HEK293T (cell line): ENCODE measurements around the gene TMEM232.

Experiments used
- CTCF ChIA-PET: fragments of 350-600 bp; formaldehyde crosslinking; extraction: SDS; loops from one replicate; lab custom pipeline; 2021; ENCODE audit warnings: antibody characterized with exemption, inconsistent platforms; lab: Yijun Ruan, JAX
- POLR2A ChIA-PET: fragments of 350-600 bp; formaldehyde crosslinking; extraction: SDS; loops from one replicate; lab custom pipeline; 2020; ENCODE audit warnings: antibody characterized with exemption, inconsistent platforms; lab: Yijun Ruan, JAX
- DNase-seq: peaks from one replicate; pipeline ENCODE4 v3.0.0; 2012; ENCODE audit warnings: mixed read lengths; ENCODE audit errors: extremely low spot score
- ARNT ChIP-seq: fragments of 450-650 bp; IDR thresholded peaks from 2 replicates; pipeline ENCODE4 v1.6.1; 2017; ENCODE audit warnings: mild to moderate bottlenecking
- BHLHE40 ChIP-seq: fragments of 450-650 bp; IDR thresholded peaks from 2 replicates; pipeline ENCODE4 v1.6.1; 2016; ENCODE audit warnings: mild to moderate bottlenecking, moderate library complexity, borderline replicate concordance
- CTBP1 ChIP-seq: fragments of 450-650 bp; IDR thresholded peaks from 2 replicates; pipeline ENCODE4 v1.6.1; 2016; ENCODE audit warnings: borderline replicate concordance
- ELF4 ChIP-seq: fragments of 450-650 bp; IDR thresholded peaks from 2 replicates; pipeline ENCODE4 v1.6.1; 2017; ENCODE audit warnings: antibody characterized with exemption
- FOXA1 ChIP-seq: fragments of 450-650 bp; IDR thresholded peaks from 2 replicates; pipeline ENCODE4 v1.6.1; 2016; ENCODE audit warnings: mild to moderate bottlenecking
- FOXK2 ChIP-seq: fragments of 450-650 bp; IDR thresholded peaks from 2 replicates; pipeline ENCODE4 v1.6.1; 2016; ENCODE audit warnings: mild to moderate bottlenecking
- FOXM1 ChIP-seq: fragments of 450-650 bp; IDR thresholded peaks from 2 replicates; pipeline ENCODE4 v1.6.1; 2017; ENCODE audit warnings: mild to moderate bottlenecking, borderline replicate concordance
- HDGF ChIP-seq: fragments of 450-650 bp; IDR thresholded peaks from 2 replicates; pipeline ENCODE4 v1.6.1; 2017; ENCODE audit warnings: antibody characterized with exemption, borderline replicate concordance
- L3MBTL2 ChIP-seq: fragments of 450-650 bp; conservative IDR thresholded peaks from 2 replicates; pipeline ENCODE4 v1.6.1; 2016; ENCODE audit warnings: mild to moderate bottlenecking
- LEF1 ChIP-seq: fragments of 450-650 bp; IDR thresholded peaks from 2 replicates; pipeline ENCODE4 v1.6.1; 2017; ENCODE audit warnings: mild to moderate bottlenecking, borderline replicate concordance
- NFRKB ChIP-seq: fragments of 450-650 bp; IDR thresholded peaks from 2 replicates; pipeline ENCODE4 v1.6.1; 2016; ENCODE audit warnings: mild to moderate bottlenecking, moderate library complexity
- SP1 ChIP-seq: fragments of 450-650 bp; IDR thresholded peaks from 2 replicates; pipeline ENCODE4 v1.6.1; 2017
- SUZ12 ChIP-seq: fragments of 450-650 bp; IDR thresholded peaks from 2 replicates; pipeline ENCODE4 v1.6.1; 2016; ENCODE audit warnings: mild to moderate bottlenecking
- TARDBP ChIP-seq: fragments of 450-650 bp; IDR thresholded peaks from 2 replicates; pipeline ENCODE4 v1.6.1; 2016
- ZNF384 ChIP-seq: fragments of 450-650 bp; IDR thresholded peaks from 2 replicates; pipeline ENCODE4 v1.6.1; 2016
- TF ChIP-seq, protein P1 (sequence below): fragments of 450-650 bp; IDR thresholded peaks from 2 replicates; pipeline ENCODE4 v1.6.1; 2016

The TMEM232 gene

DNA sequence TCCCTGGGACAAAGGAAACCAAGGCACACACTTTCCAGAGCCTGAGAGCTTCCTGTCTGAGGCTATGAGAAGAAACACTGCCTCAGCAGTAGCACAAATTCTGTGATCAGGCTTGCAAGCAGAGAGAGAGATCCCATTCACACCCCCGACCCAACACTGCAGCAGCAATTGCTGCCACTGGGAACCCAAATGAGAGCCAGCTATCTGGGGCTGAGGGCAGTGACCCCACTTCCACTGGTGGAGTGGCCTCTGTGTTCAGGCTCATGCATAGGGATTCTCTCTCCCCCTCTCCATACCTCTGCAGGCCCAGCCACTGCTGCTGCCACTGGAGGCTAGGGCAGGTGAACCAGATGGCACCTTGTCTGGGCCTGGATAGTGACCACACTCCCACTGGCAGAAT, 95.2 kb downstream of the TMEM232 start:
- TF ChIP-seq HDGF, result no peak
- no peak for TF ChIP-seq FOXM1
- TF ChIP-seq ZNF384, result no peak
- TF ChIP-seq FOXA1, result no peak
- TF ChIP-seq CTBP1, result no peak
- CTCF ChIA-PET, result no interaction called here
- DNase-seq, result no peak
- POLR2A ChIA-PET, result no interaction called here

DNA sequence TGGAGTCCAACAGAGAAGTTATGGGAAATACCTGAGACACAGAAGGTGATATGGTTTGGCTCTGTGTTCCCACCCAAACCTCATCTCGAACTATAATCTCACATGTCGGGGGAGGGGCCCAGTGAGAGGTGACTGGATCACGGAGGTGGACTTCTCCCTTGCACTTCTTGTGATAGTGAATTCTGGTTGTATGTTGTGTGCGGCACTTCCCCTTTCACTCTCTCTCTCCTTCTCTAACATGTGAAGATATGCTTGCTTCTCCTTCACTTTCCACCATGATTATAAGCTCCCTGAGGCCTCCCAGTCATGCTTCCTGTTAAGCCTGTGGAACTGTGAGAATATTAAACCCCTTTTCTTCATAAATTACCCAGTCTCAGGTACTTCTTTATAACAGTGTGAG, 96.1 kb downstream of the TMEM232 start:
- CTCF ChIA-PET, result no interaction called here
- DNase-seq, result no peak
- POLR2A ChIA-PET, result no interaction called here
- TF ChIP-seq BHLHE40, result no peak
- TF ChIP-seq TARDBP, result no peak
- TF ChIP-seq NFRKB, result no peak
- TF ChIP-seq CTBP1, result no peak
- no peak for TF ChIP-seq L3MBTL2
- TF ChIP-seq ELF4, result no peak
- no peak for TF ChIP-seq FOXM1
- no peak for TF ChIP-seq SUZ12
- no peak for TF ChIP-seq ARNT
- TF ChIP-seq FOXK2, result no peak
- no peak for TF ChIP-seq LEF1
- no peak for TF ChIP-seq SP1
- no peak for TF ChIP-seq ZNF384
- TF ChIP-seq, protein P1, sequence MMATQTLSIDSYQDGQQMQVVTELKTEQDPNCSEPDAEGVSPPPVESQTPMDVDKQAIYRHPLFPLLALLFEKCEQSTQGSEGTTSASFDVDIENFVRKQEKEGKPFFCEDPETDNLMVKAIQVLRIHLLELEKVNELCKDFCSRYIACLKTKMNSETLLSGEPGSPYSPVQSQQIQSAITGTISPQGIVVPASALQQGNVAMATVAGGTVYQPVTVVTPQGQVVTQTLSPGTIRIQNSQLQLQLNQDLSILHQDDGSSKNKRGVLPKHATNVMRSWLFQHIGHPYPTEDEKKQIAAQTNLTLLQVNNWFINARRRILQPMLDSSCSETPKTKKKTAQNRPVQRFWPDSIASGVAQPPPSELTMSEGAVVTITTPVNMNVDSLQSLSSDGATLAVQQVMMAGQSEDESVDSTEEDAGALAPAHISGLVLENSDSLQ, result no peak

- no peak for TF ChIP-seq TARDBP
- TF ChIP-seq SP1, result no peak
- no peak for TF ChIP-seq HDGF
- no peak for TF ChIP-seq L3MBTL2
- TF ChIP-seq LEF1, result no peak
- TF ChIP-seq ARNT, result no peak
- no peak for TF ChIP-seq FOXM1
- TF ChIP-seq BHLHE40, result no peak
- TF ChIP-seq FOXA1, result no peak
- TF ChIP-seq, protein P1, result no peak
- no peak for TF ChIP-seq ELF4
- no peak for TF ChIP-seq CTBP1
- no peak for TF ChIP-seq SUZ12
- no peak for TF ChIP-seq FOXK2
- TF ChIP-seq NFRKB, result no peak
- no peak for TF ChIP-seq ZNF384
- DNase-seq, result no peak
- POLR2A ChIA-PET, result no interaction called here
- CTCF ChIA-PET, result no interaction called here
Observed at GRCh38 chr5:110625376-110625999, 101.0 kb downstream of the TMEM232 start.

- no peak for TF ChIP-seq L3MBTL2
- no peak for TF ChIP-seq NFRKB
- no peak for TF ChIP-seq TARDBP
- TF ChIP-seq FOXA1, result no peak
- no peak for TF ChIP-seq FOXK2
- CTCF ChIA-PET, result no interaction called here
- no peak for DNase-seq
- POLR2A ChIA-PET, result no interaction called here
Observed at GRCh38 chr5:110623874-110624273, 102.6 kb downstream of the TMEM232 start.

DNA sequence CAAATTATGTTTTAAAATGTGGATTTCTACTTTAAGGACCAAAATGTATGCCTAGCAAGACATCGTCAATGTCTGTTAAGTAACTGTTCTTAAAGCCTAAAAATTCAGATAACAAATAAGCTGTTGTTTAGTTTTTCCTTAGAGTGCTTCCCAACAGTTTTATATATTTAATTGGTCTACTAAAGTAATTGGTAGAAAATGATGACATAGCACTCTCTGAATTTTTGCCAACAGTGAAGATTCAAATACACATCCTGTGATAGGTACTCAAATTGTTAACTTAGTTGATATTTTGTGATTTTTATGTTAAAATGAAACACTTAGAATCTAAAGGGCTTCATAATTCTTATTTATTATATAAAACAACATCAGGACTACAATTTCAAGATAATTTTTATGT, 107.5 kb downstream of the TMEM232 start:
- ChIA-PET POLR2A (no interaction called here), CTCF (no interaction called here)
- TF ChIP-seq LEF1 (no peak), ARNT (no peak), FOXM1 (no peak), FOXA1 (no peak), SUZ12 (no peak), BHLHE40 (no peak), L3MBTL2 (no peak), SP1 (no peak), CTBP1 (no peak), ELF4 (no peak), HDGF (no peak)
- TF ChIP-seq, protein P1, result no peak
- no peak for DNase-seq

DNA sequence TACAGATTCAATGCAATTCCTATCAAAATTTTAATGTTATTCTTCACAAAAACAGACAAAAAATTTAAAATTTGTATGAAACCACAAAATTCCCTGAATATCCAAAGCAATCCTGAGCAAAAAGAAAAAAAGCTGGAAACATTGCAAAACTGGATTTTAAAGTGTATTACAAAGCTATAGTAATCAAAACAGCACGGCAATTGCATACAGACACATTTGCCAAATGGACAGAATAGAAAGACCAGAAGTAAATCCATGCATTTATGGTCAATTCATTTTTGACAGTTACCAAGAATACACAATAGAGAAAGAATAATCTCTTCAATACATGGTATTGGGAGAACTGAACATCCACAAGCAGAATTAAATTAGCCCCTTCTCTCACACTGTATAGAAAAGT, 110.5 kb downstream of the TMEM232 start:
- ChIA-PET POLR2A (no interaction called here), CTCF (no interaction called here)
- TF ChIP-seq, protein P1, result no peak
- TF ChIP-seq SUZ12 (no peak), FOXK2 (no peak), L3MBTL2 (no peak), HDGF (no peak), ELF4 (no peak), ARNT (no peak), FOXA1 (no peak), ZNF384 (no peak), TARDBP (no peak), LEF1 (no peak), BHLHE40 (no peak), SP1 (no peak), NFRKB (no peak), FOXM1 (no peak)
- no peak for DNase-seq
